ENCODE data around the gene YTHDC2.
A peak's percentile ranks its signal among the peaks of the same experiment; 100 is the strongest.

YTHDC2 gene

GRCh38 chr5:113502073-113502472 is 11.4 kb upstream of the YTHDC2 start:
- H3K79me2 ChIP-seq (ENCODE audit: control insufficient read depth, insufficient read depth, low read length, poor library complexity), result no peaks in the 10 kb centered on the region
- H2BK12ac ChIP-seq (ENCODE audit: low read length), result no peak overlapping the region
- no peaks in the 10 kb centered on the region for H3K4me1 ChIP-seq (ENCODE audit: control insufficient read depth in 1 of 2, insufficient read depth in 2 of 2, low read length in 2 of 2)
- H3K4me2 ChIP-seq (ENCODE audit: low read length), result no peak overlapping the region
- H4K12ac ChIP-seq (ENCODE audit: low read depth, low read length), result no peak overlapping the region
- H3K9ac ChIP-seq (ENCODE audit: low read length), result no peak overlapping the region
- H3K79me1 ChIP-seq (ENCODE audit: low read length), result no peaks in the 10 kb centered on the region
- H2AFZ ChIP-seq (ENCODE audit: insufficient read depth, low read length, poor library complexity), result no peak overlapping the region
- H3K23ac ChIP-seq (ENCODE audit: low read length), result no peak overlapping the region
- no peaks in the 10 kb centered on the region for H3K36me3 ChIP-seq (ENCODE audit: control insufficient read depth in 1 of 2, insufficient read depth in 2 of 2, low read length in 2 of 2)
- no peak overlapping the region for H3K14ac ChIP-seq (ENCODE audit: low read length)
- H2BK5ac ChIP-seq (ENCODE audit: low read depth, low read length, poor library complexity), result no peak overlapping the region
- H3K4me3 ChIP-seq (ENCODE audit: low read depth, low read length), result no peak overlapping the region
- no peak overlapping the region for H4K91ac ChIP-seq (ENCODE audit: low read depth, low read length)
- no peak overlapping the region for H2BK120ac ChIP-seq (ENCODE audit: insufficient read depth, low read length, poor library complexity)
- no peak overlapping the region for H2AK5ac ChIP-seq (ENCODE audit: low read length)
- no peak overlapping the region for H3K18ac ChIP-seq (ENCODE audit: low read length)
- no peaks in the 10 kb centered on the region for H3K27me3 ChIP-seq (ENCODE audit: insufficient read depth, low read length)
- no peaks in the 10 kb centered on the region for H3K9me3 ChIP-seq (ENCODE audit: insufficient read depth, low read depth, low read length)
- H4K8ac ChIP-seq (ENCODE audit: low read depth, low read length), result no peak overlapping the region
- DNase-seq, result no peak
- no peak overlapping the region for H3K27ac ChIP-seq (ENCODE audit: low read depth, low read length)
- no peak overlapping the region for H3K4ac ChIP-seq (ENCODE audit: low read depth, low read length)
- WGBS (ENCODE audit: extremely low coverage, insufficient coverage, insufficient read length), result no CpG with 5 or more reads among the region's 3 CpGs

- WGBS (ENCODE audit: extremely low coverage, insufficient coverage, insufficient read length), result no CpG with 5 or more reads among the region's 1 CpG
- DNase-seq, result no peak
- Histone ChIP-seq H3K4me2 (ENCODE audit: low read length) (no peak overlapping the region), H3K4me3 (ENCODE audit: low read depth, low read length) (no peak overlapping the region), H2AK5ac (ENCODE audit: low read length) (no peak overlapping the region), H3K18ac (ENCODE audit: low read length) (no peak overlapping the region), H3K23ac (ENCODE audit: low read length) (no peak overlapping the region), H3K9ac (ENCODE audit: low read length) (peak overlapping the region; percentile 29), H2BK5ac (ENCODE audit: low read depth, low read length, poor library complexity) (no peak overlapping the region), H2BK12ac (ENCODE audit: low read length) (no peak overlapping the region), H3K36me3 (ENCODE audit: control insufficient read depth in 1 of 2, insufficient read depth in 2 of 2, low read length in 2 of 2) (no peaks in the 10 kb centered on the region), H3K4me1 (ENCODE audit: control insufficient read depth in 1 of 2, insufficient read depth in 2 of 2, low read length in 2 of 2) (no peaks in the 10 kb centered on the region), H3K27me3 (ENCODE audit: insufficient read depth, low read length) (no peaks in the 10 kb centered on the region), H3K27ac (ENCODE audit: low read depth, low read length) (no peak overlapping the region), H3K79me2 (ENCODE audit: control insufficient read depth, insufficient read depth, low read length, poor library complexity) (no peaks in the 10 kb centered on the region), H3K14ac (ENCODE audit: low read length) (no peak overlapping the region), H4K12ac (ENCODE audit: low read depth, low read length) (no peak overlapping the region), H3K4ac (ENCODE audit: low read depth, low read length) (no peak overlapping the region), H3K9me3 (ENCODE audit: insufficient read depth, low read depth, low read length) (no peaks in the 10 kb centered on the region), H4K91ac (ENCODE audit: low read depth, low read length) (no peak overlapping the region), H3K79me1 (ENCODE audit: low read length) (no peaks in the 10 kb centered on the region), H2AFZ (ENCODE audit: insufficient read depth, low read length, poor library complexity) (no peak overlapping the region), H4K8ac (ENCODE audit: low read depth, low read length) (no peak overlapping the region), H2BK120ac (ENCODE audit: insufficient read depth, low read length, poor library complexity) (no peak overlapping the region)
Observed at GRCh38 chr5:113503146-113503545, 10.3 kb upstream of the YTHDC2 start.

GRCh38 chr5:113505181-113505580 is 8.3 kb upstream of the YTHDC2 start:
- no peak overlapping the region for H3K18ac ChIP-seq (ENCODE audit: low read length)
- no peak overlapping the region for H3K14ac ChIP-seq (ENCODE audit: low read length)
- no peak overlapping the region for H3K4ac ChIP-seq (ENCODE audit: low read depth, low read length)
- no peaks in the 10 kb centered on the region for H3K4me1 ChIP-seq (ENCODE audit: control insufficient read depth in 1 of 2, insufficient read depth in 2 of 2, low read length in 2 of 2)
- no peak overlapping the region for H2BK120ac ChIP-seq (ENCODE audit: insufficient read depth, low read length, poor library complexity)
- H4K12ac ChIP-seq (ENCODE audit: low read depth, low read length), result no peak overlapping the region
- no peak overlapping the region for H3K4me2 ChIP-seq (ENCODE audit: low read length)
- H3K27ac ChIP-seq (ENCODE audit: low read depth, low read length), result no peak overlapping the region
- H3K9me3 ChIP-seq (ENCODE audit: insufficient read depth, low read depth, low read length), result no peaks in the 10 kb centered on the region
- H3K9ac ChIP-seq (ENCODE audit: low read length), result no peak overlapping the region
- no peak overlapping the region for H2BK12ac ChIP-seq (ENCODE audit: low read length)
- H3K23ac ChIP-seq (ENCODE audit: low read length), result no peak overlapping the region
- H3K4me3 ChIP-seq (ENCODE audit: low read depth, low read length), result no peak overlapping the region
- DNase-seq, result peak; percentile 9 to 55
- H2AK5ac ChIP-seq (ENCODE audit: low read length), result no peak overlapping the region
- no peak overlapping the region for H2BK5ac ChIP-seq (ENCODE audit: low read depth, low read length, poor library complexity)
- H4K8ac ChIP-seq (ENCODE audit: low read depth, low read length), result no peak overlapping the region
- no peak overlapping the region for H2AFZ ChIP-seq (ENCODE audit: insufficient read depth, low read length, poor library complexity)
- H3K27me3 ChIP-seq (ENCODE audit: insufficient read depth, low read length), result no peaks in the 10 kb centered on the region
- no peaks in the 10 kb centered on the region for H3K79me2 ChIP-seq (ENCODE audit: control insufficient read depth, insufficient read depth, low read length, poor library complexity)
- H3K79me1 ChIP-seq (ENCODE audit: low read length), result no peaks in the 10 kb centered on the region
- no CpG with 5 or more reads among the region's 5 CpGs for WGBS (ENCODE audit: extremely low coverage, insufficient coverage, insufficient read length)
- H4K91ac ChIP-seq (ENCODE audit: low read depth, low read length), result no peak overlapping the region
- no peaks in the 10 kb centered on the region for H3K36me3 ChIP-seq (ENCODE audit: control insufficient read depth in 1 of 2, insufficient read depth in 2 of 2, low read length in 2 of 2)

- Histone ChIP-seq H3K9ac (ENCODE audit: low read length) (no peak overlapping the region), H3K27ac (ENCODE audit: low read depth, low read length) (no peak overlapping the region), H3K14ac (ENCODE audit: low read length) (no peak overlapping the region), H3K79me1 (ENCODE audit: low read length) (no peaks in the 10 kb centered on the region), H4K12ac (ENCODE audit: low read depth, low read length) (no peak overlapping the region), H2BK5ac (ENCODE audit: low read depth, low read length, poor library complexity) (no peak overlapping the region), H3K36me3 (ENCODE audit: control insufficient read depth in 1 of 2, insufficient read depth in 2 of 2, low read length in 2 of 2) (no peaks in the 10 kb centered on the region), H2BK120ac (ENCODE audit: insufficient read depth, low read length, poor library complexity) (no peak overlapping the region), H4K91ac (ENCODE audit: low read depth, low read length) (no peak overlapping the region), H3K4me1 (ENCODE audit: control insufficient read depth in 1 of 2, insufficient read depth in 2 of 2, low read length in 2 of 2) (no peaks in the 10 kb centered on the region), H3K4me2 (ENCODE audit: low read length) (no peak overlapping the region), H3K4ac (ENCODE audit: low read depth, low read length) (no peak overlapping the region), H3K4me3 (ENCODE audit: low read depth, low read length) (no peak overlapping the region), H2BK12ac (ENCODE audit: low read length) (no peak overlapping the region), H3K18ac (ENCODE audit: low read length) (no peak overlapping the region), H2AK5ac (ENCODE audit: low read length) (no peak overlapping the region), H3K79me2 (ENCODE audit: control insufficient read depth, insufficient read depth, low read length, poor library complexity) (no peaks in the 10 kb centered on the region), H3K27me3 (ENCODE audit: insufficient read depth, low read length) (no peaks in the 10 kb centered on the region), H3K23ac (ENCODE audit: low read length) (no peak overlapping the region), H4K8ac (ENCODE audit: low read depth, low read length) (no peak overlapping the region), H3K9me3 (ENCODE audit: insufficient read depth, low read depth, low read length) (no peaks in the 10 kb centered on the region), H2AFZ (ENCODE audit: insufficient read depth, low read length, poor library complexity) (no peak overlapping the region)
- DNase-seq, result no peak
Observed at GRCh38 chr5:113507601-113508000, 5.9 kb upstream of the YTHDC2 start.

GRCh38 chr5:113508756-113509155 is 4.7 kb upstream of the YTHDC2 start:
- peaks cover 5% of the 10 kb centered on the region for H3K79me1 ChIP-seq (ENCODE audit: low read length)
- no peak for DNase-seq
- H3K79me2 ChIP-seq (ENCODE audit: control insufficient read depth, insufficient read depth, low read length, poor library complexity), result peaks cover 2% of the 10 kb centered on the region
- H2BK120ac ChIP-seq (ENCODE audit: insufficient read depth, low read length, poor library complexity), result no peak overlapping the region
- H2AFZ ChIP-seq (ENCODE audit: insufficient read depth, low read length, poor library complexity), result no peak overlapping the region
- no peak overlapping the region for H3K18ac ChIP-seq (ENCODE audit: low read length)
- H4K12ac ChIP-seq (ENCODE audit: low read depth, low read length), result no peak overlapping the region
- H3K4me3 ChIP-seq (ENCODE audit: low read depth, low read length), result no peak overlapping the region
- H3K14ac ChIP-seq (ENCODE audit: low read length), result no peak overlapping the region
- H4K8ac ChIP-seq (ENCODE audit: low read depth, low read length), result no peak overlapping the region
- no peaks in the 10 kb centered on the region for H3K27me3 ChIP-seq (ENCODE audit: insufficient read depth, low read length)
- no peak overlapping the region for H2BK5ac ChIP-seq (ENCODE audit: low read depth, low read length, poor library complexity)
- no peak overlapping the region for H3K4ac ChIP-seq (ENCODE audit: low read depth, low read length)
- H2BK12ac ChIP-seq (ENCODE audit: low read length), result no peak overlapping the region
- no peaks in the 10 kb centered on the region for H3K9me3 ChIP-seq (ENCODE audit: insufficient read depth, low read depth, low read length)
- H4K91ac ChIP-seq (ENCODE audit: low read depth, low read length), result no peak overlapping the region
- no peaks in the 10 kb centered on the region for H3K36me3 ChIP-seq (ENCODE audit: control insufficient read depth in 1 of 2, insufficient read depth in 2 of 2, low read length in 2 of 2)
- no peaks in the 10 kb centered on the region for H3K4me1 ChIP-seq (ENCODE audit: control insufficient read depth in 1 of 2, insufficient read depth in 2 of 2, low read length in 2 of 2)
- H3K27ac ChIP-seq (ENCODE audit: low read depth, low read length), result no peak overlapping the region
- no peak overlapping the region for H3K4me2 ChIP-seq (ENCODE audit: low read length)
- H2AK5ac ChIP-seq (ENCODE audit: low read length), result no peak overlapping the region
- H3K23ac ChIP-seq (ENCODE audit: low read length), result no peak overlapping the region
- no peak overlapping the region for H3K9ac ChIP-seq (ENCODE audit: low read length)

All from trophoblast cell (in vitro differentiated cells and primary cell).